Measurements from ENCODE around the gene FAH. TPM values are rescaled to one million over a fixed set of nuclear protein-coding genes. Genes with fewer than 3 reads are reported as not detected.

The FAH gene
- total and polyA plus RNA-seq, 2 experiments from 2014 or later = 24.9 to 28.8 TPM

GRCh38 chr15:80156176-80156720 is 3.4 kb downstream of the FAH start:
- TF ChIP-seq EZH2 (IDR thresholded peaks at IDR 0.05; ENCODE audit: insufficient read depth, poor library complexity, severe bottlenecking) (no peak), EZH2phosphoT487 (IDR thresholded peaks at IDR 0.05; ENCODE audit: insufficient read depth, low read depth) (no peak)
- Histone ChIP-seq H3K27ac (no peak overlapping the region), H3K36me3 (ENCODE audit: low read depth) (no peaks in the 10 kb centered on the region; the same call in 1 of the 2 replicates), H3F3A (ENCODE audit: insufficient read depth) (peaks cover 20% of the 10 kb centered on the region), H4K20me1 (ENCODE audit: insufficient read depth) (no peaks in the 10 kb centered on the region), H3K79me2 (ENCODE audit: insufficient read depth) (peaks cover 17% of the 10 kb centered on the region; the same call in 1 of the 2 replicates), H2AFZ (no peak overlapping the region), H3K4me3 (no peak overlapping the region), H3K9me2 (ENCODE audit: insufficient read depth) (no peaks in the 10 kb centered on the region), H3K4me2 (ENCODE audit: unreplicated experiment) (no peak overlapping the region), H3K27me3 (replicated peaks; ENCODE audit: insufficient read depth) (no peaks in the 10 kb centered on the region), H3K9me3 (ENCODE audit: low read depth) (no peaks in the 10 kb centered on the region), H3K4me1 (ENCODE audit: insufficient read depth) (peaks cover 23% of the 10 kb centered on the region), H3K9ac (no peak overlapping the region)
- in situ Hi-C loops (cut with MboI) = no loop called here
- no peak for DNase-seq
- whole genome bisulfite sequencing, 2 experiments (ENCODE audit: low coverage in 1 of 2, low lambda C conversion rate in 2 of 2, missing lambda C conversion rate in 2 of 2) = 95 to 96% methylated on average over 8 of the region's 8 CpGs

- DNase-seq = no peak
- Histone ChIP-seq H3K27ac (no peak overlapping the region), H3K9ac (no peak overlapping the region), H3K4me1 (ENCODE audit: insufficient read depth) (peaks cover 23% of the 10 kb centered on the region), H3K36me3 (ENCODE audit: low read depth) (no peaks in the 10 kb centered on the region; the same call in 1 of the 2 replicates), H3F3A (ENCODE audit: insufficient read depth) (peaks cover 12% of the 10 kb centered on the region; the same call in 1 of the 2 replicates), H3K4me3 (no peak overlapping the region), H3K9me3 (ENCODE audit: low read depth) (no peaks in the 10 kb centered on the region), H3K79me2 (ENCODE audit: insufficient read depth) (peaks cover 17% of the 10 kb centered on the region; the same call in 1 of the 2 replicates), H3K27me3 (replicated peaks; ENCODE audit: insufficient read depth) (no peaks in the 10 kb centered on the region), H2AFZ (no peak overlapping the region), H3K4me2 (ENCODE audit: unreplicated experiment) (no peak overlapping the region), H4K20me1 (ENCODE audit: insufficient read depth) (no peaks in the 10 kb centered on the region), H3K9me2 (ENCODE audit: insufficient read depth) (no peaks in the 10 kb centered on the region)
- in situ Hi-C loops (cut with MboI) = no loop called here
- TF ChIP-seq EZH2 (IDR thresholded peaks at IDR 0.05; ENCODE audit: insufficient read depth, poor library complexity, severe bottlenecking) = no peak
- TF ChIP-seq EZH2phosphoT487 (IDR thresholded peaks at IDR 0.05; ENCODE audit: insufficient read depth, low read depth) = no peak
- 94 to 95% methylated on average over 5 of the region's 5 CpGs for WGBS, 2 experiments (ENCODE audit: low coverage in 1 of 2, low lambda C conversion rate in 2 of 2, missing lambda C conversion rate in 2 of 2)
These were observed 4.4 kb downstream of the FAH start for GRCh38 chr15:80157215-80157614.

GRCh38 chr15:80159301-80159700 is 6.5 kb downstream of the FAH start:
- no peaks in the 10 kb centered on the region for H3K9me3 ChIP-seq (ENCODE audit: low read depth)
- H3K9me2 ChIP-seq (ENCODE audit: insufficient read depth) = no peaks in the 10 kb centered on the region
- in situ Hi-C loops (cut with MboI) = no loop called here
- no peak for DNase-seq
- 95 to 98% methylated on average over 5 of the region's 5 CpGs for WGBS, 2 experiments (ENCODE audit: low coverage in 1 of 2, low lambda C conversion rate in 2 of 2, missing lambda C conversion rate in 2 of 2)
- H3K9ac ChIP-seq = no peak overlapping the region
- peaks cover 12% of the 10 kb centered on the region; the same call in 1 of the 2 replicates for H3F3A ChIP-seq (ENCODE audit: insufficient read depth)
- H3K36me3 ChIP-seq (ENCODE audit: low read depth) = no peaks in the 10 kb centered on the region; the same call in 1 of the 2 replicates
- no peak overlapping the region for H3K4me3 ChIP-seq
- TF ChIP-seq EZH2phosphoT487 (IDR thresholded peaks at IDR 0.05; ENCODE audit: insufficient read depth, low read depth) = no peak
- no peak for TF ChIP-seq EZH2 (IDR thresholded peaks at IDR 0.05; ENCODE audit: insufficient read depth, poor library complexity, severe bottlenecking)
- H3K4me2 ChIP-seq (ENCODE audit: unreplicated experiment) = no peak overlapping the region
- peaks cover 13% of the 10 kb centered on the region; the same call in 1 of the 2 replicates for H3K79me2 ChIP-seq (ENCODE audit: insufficient read depth)
- H2AFZ ChIP-seq = no peak overlapping the region
- H4K20me1 ChIP-seq (ENCODE audit: insufficient read depth) = no peaks in the 10 kb centered on the region
- H3K4me1 ChIP-seq (ENCODE audit: insufficient read depth) = peaks cover 16% of the 10 kb centered on the region
- H3K27ac ChIP-seq = 0 out of 2 replicates have a peak overlapping the region, but pooled peaks have one; percentile 82
- H3K27me3 ChIP-seq (replicated peaks; ENCODE audit: insufficient read depth) = no peaks in the 10 kb centered on the region

- H3K79me2 ChIP-seq (ENCODE audit: insufficient read depth) = peaks cover 6% of the 10 kb centered on the region; the same call in 1 of the 2 replicates
- peak overlapping the region; percentile 80; the same call in 1 of the 2 replicates for H2AFZ ChIP-seq
- peaks cover 16% of the 10 kb centered on the region for H3K4me1 ChIP-seq (ENCODE audit: insufficient read depth)
- peak overlapping the region; percentile 40 for H3K4me2 ChIP-seq (ENCODE audit: unreplicated experiment)
- no peaks in the 10 kb centered on the region for H3K9me2 ChIP-seq (ENCODE audit: insufficient read depth)
- peak overlapping the region; percentile 24; the same call in 1 of the 2 replicates for H3K9ac ChIP-seq
- 77 to 81% methylated on average over 12 of the region's 12 CpGs for WGBS, 2 experiments (ENCODE audit: low coverage in 1 of 2, low lambda C conversion rate in 2 of 2, missing lambda C conversion rate in 2 of 2)
- no peaks in the 10 kb centered on the region for H4K20me1 ChIP-seq (ENCODE audit: insufficient read depth)
- H3K36me3 ChIP-seq (ENCODE audit: low read depth) = no peaks in the 10 kb centered on the region; the same call in 1 of the 2 replicates
- H3K9me3 ChIP-seq (ENCODE audit: low read depth) = no peaks in the 10 kb centered on the region
- DNase-seq = peak; percentile 55
- in situ Hi-C loops (cut with MboI) = no loop called here
- peaks cover 12% of the 10 kb centered on the region; the same call in 1 of the 2 replicates for H3F3A ChIP-seq (ENCODE audit: insufficient read depth)
- TF ChIP-seq EZH2 (IDR thresholded peaks at IDR 0.05; ENCODE audit: insufficient read depth, poor library complexity, severe bottlenecking) = no peak
- no peak for TF ChIP-seq EZH2phosphoT487 (IDR thresholded peaks at IDR 0.05; ENCODE audit: insufficient read depth, low read depth)
- H3K27ac ChIP-seq = peak overlapping the region; percentile 82
- H3K4me3 ChIP-seq = no peak overlapping the region
- H3K27me3 ChIP-seq (replicated peaks; ENCODE audit: insufficient read depth) = no peaks in the 10 kb centered on the region
These were observed 7.2 kb downstream of the FAH start for GRCh38 chr15:80159811-80160569.
